ENCODE data around the gene NAA38. TPM values are rescaled to one million over a fixed set of nuclear protein-coding genes. Genes with fewer than 3 reads are reported as not detected.
"Not testable (repeated sequence)": the region's sequence is repeated elsewhere in the genome, so short reads cannot be mapped to it uniquely, and the experiment has no call there.

The NAA38 gene
- total RNA-seq, 1 donor from 2014 or later, result 60.2 TPM

GRCh38 chr17:7867881-7868329 lies 10.5 kb upstream of the NAA38 start:
- Histone ChIP-seq H3K9ac (ENCODE audit: low read length) (no peak overlapping the region), H3K9me3 (ENCODE audit: insufficient read depth, low read depth, low read length) (no peaks in the 10 kb centered on the region), H3K36me3 (ENCODE audit: insufficient read depth, low read length) (peaks cover 6% of the 10 kb centered on the region), H3K27ac (ENCODE audit: low read depth, low read length) (no peak overlapping the region), H3K4me1 (ENCODE audit: insufficient read depth, low read length) (no peaks in the 10 kb centered on the region), H3K79me2 (ENCODE audit: insufficient read depth, low read length) (peaks cover 5% of the 10 kb centered on the region), H3K4me3 (ENCODE audit: insufficient read depth, low read depth, low read length) (no peak overlapping the region), H3K27me3 (ENCODE audit: insufficient read depth, low read length) (no peaks in the 10 kb centered on the region), H4K20me1 (ENCODE audit: insufficient read depth, low read length) (peaks cover 5% of the 10 kb centered on the region), H2AFZ (ENCODE audit: low read depth, low read length) (no peak overlapping the region), H3K4me2 (ENCODE audit: low read length) (no peak overlapping the region)
- Mint-ChIP-seq H3K4me1 (ENCODE audit: low read depth, unreplicated experiment) (peaks cover under 1% of the 10 kb centered on the region), H3K4me3 (ENCODE audit: unreplicated experiment) (no peak overlapping the region), H3K27me3 (ENCODE audit: low read depth, unreplicated experiment) (no peaks in the 10 kb centered on the region), H3K9me3 (ENCODE audit: unreplicated experiment) (no peaks in the 10 kb centered on the region), H3K27ac (ENCODE audit: unreplicated experiment) (no peak overlapping the region), H3K36me3 (ENCODE audit: low read depth, unreplicated experiment) (peaks cover 18% of the 10 kb centered on the region)
- FAIRE-seq (no peak), DNase-seq (ENCODE audit: low read depth) (no peak)
- TF ChIP-seq EZH2 (IDR thresholded peaks at IDR 0.05; ENCODE audit: insufficient read depth, low read length), result no peak
- no peak for TF ChIP-seq CTCF (IDR thresholded peaks at IDR 0.05; ENCODE audit: insufficient read depth, low read depth, low read length)

GRCh38 chr17:7864995-7865650 lies 7.8 kb upstream of the NAA38 start:
- no peaks in the 10 kb centered on the region for H3K4me1 ChIP-seq (ENCODE audit: insufficient read depth, low read length)
- no peak for TF ChIP-seq EZH2 (IDR thresholded peaks at IDR 0.05; ENCODE audit: insufficient read depth, low read length)
- no peak for TF ChIP-seq CTCF (IDR thresholded peaks at IDR 0.05; ENCODE audit: insufficient read depth, low read depth, low read length)
- no peak for DNase-seq (ENCODE audit: low read depth)
- peaks cover 20% of the 10 kb centered on the region for H4K20me1 ChIP-seq (ENCODE audit: insufficient read depth, low read length)
- Mint-ChIP-seq H3K27me3 (ENCODE audit: low read depth, unreplicated experiment) (no peaks in the 10 kb centered on the region), H3K9me3 (ENCODE audit: unreplicated experiment) (no peaks in the 10 kb centered on the region), H3K36me3 (ENCODE audit: low read depth, unreplicated experiment) (peaks cover 21% of the 10 kb centered on the region), H3K4me3 (ENCODE audit: unreplicated experiment) (no peak overlapping the region), H3K4me1 (ENCODE audit: low read depth, unreplicated experiment) (peaks cover 3% of the 10 kb centered on the region), H3K27ac (ENCODE audit: unreplicated experiment) (no peak overlapping the region)
- no peaks in the 10 kb centered on the region for H3K9me3 ChIP-seq (ENCODE audit: insufficient read depth, low read depth, low read length)
- H3K36me3 ChIP-seq (ENCODE audit: insufficient read depth, low read length), result peaks cover 21% of the 10 kb centered on the region
- H3K79me2 ChIP-seq (ENCODE audit: insufficient read depth, low read length), result peaks cover 10% of the 10 kb centered on the region
- no peak overlapping the region for H3K9ac ChIP-seq (ENCODE audit: low read length)
- no peak overlapping the region for H2AFZ ChIP-seq (ENCODE audit: low read depth, low read length)
- no peak for FAIRE-seq
- H3K4me2 ChIP-seq (ENCODE audit: low read length), result no peak overlapping the region
- no peak overlapping the region for H3K4me3 ChIP-seq (ENCODE audit: insufficient read depth, low read depth, low read length)
- H3K27me3 ChIP-seq (ENCODE audit: insufficient read depth, low read length), result no peaks in the 10 kb centered on the region
- H3K27ac ChIP-seq (ENCODE audit: low read depth, low read length), result no peak overlapping the region

- Histone ChIP-seq H3K79me2 (ENCODE audit: insufficient read depth, low read length) (peaks cover 15% of the 10 kb centered on the region), H4K20me1 (ENCODE audit: insufficient read depth, low read length) (peaks cover 20% of the 10 kb centered on the region), H3K36me3 (ENCODE audit: insufficient read depth, low read length) (peaks cover 26% of the 10 kb centered on the region)
- H3K4me3 Mint-ChIP-seq (ENCODE audit: unreplicated experiment); H3K4me1 Mint-ChIP-seq (ENCODE audit: low read depth, unreplicated experiment); FAIRE-seq; H3K9me3 Mint-ChIP-seq (ENCODE audit: unreplicated experiment); H3K27ac ChIP-seq (ENCODE audit: low read depth, low read length); H3K27me3 Mint-ChIP-seq (ENCODE audit: low read depth, unreplicated experiment); H3K27me3 ChIP-seq (ENCODE audit: insufficient read depth, low read length); H3K4me3 ChIP-seq (ENCODE audit: insufficient read depth, low read depth, low read length); H3K27ac Mint-ChIP-seq (ENCODE audit: unreplicated experiment); H3K9me3 ChIP-seq (ENCODE audit: insufficient read depth, low read depth, low read length); H3K4me2 ChIP-seq (ENCODE audit: low read length); H3K4me1 ChIP-seq (ENCODE audit: insufficient read depth, low read length); DNase-seq (ENCODE audit: low read depth); H2AFZ ChIP-seq (ENCODE audit: low read depth, low read length); H3K9ac ChIP-seq (ENCODE audit: low read length): not testable (repeated sequence)
- peaks cover 17% of the 10 kb centered on the region for H3K36me3 Mint-ChIP-seq (ENCODE audit: low read depth, unreplicated experiment)
These were observed 7.0 kb upstream of the NAA38 start for GRCh38 chr17:7864384-7864783.

All from astrocyte (in vitro differentiated cells and primary cell).